C1 segment of cervical spinal cord (tissue), 14 donors: ENCODE data around the gene SPATA2.
A peak's percentile ranks its signal among the peaks of the same experiment; 100 is the strongest.
"Not testable (repeated sequence)": the region's sequence is repeated elsewhere in the genome, so short reads cannot be mapped to it uniquely, and the experiment has no call there.

Source experiments
- DNase-seq, 14 donors: peaks; one replicate each; lab custom pipeline; 2025; lab: John Stamatoyannopoulos, UW

The SPATA2 gene

GRCh38 chr20:49906101-49906604 is 9.2 kb downstream of the SPATA2 start:
- no peak for DNase-seq

GRCh38 chr20:49905415-49906091 is 9.8 kb downstream of the SPATA2 start:
- DNase-seq = no peak

GRCh38 chr20:49904440-49905214 is 10.7 kb downstream of the SPATA2 start:
- DNase-seq = no peak

- peak in 1 of 14 donors; percentile 78 for DNase-seq
Measured at GRCh38 chr20:49901588-49901987, 13.7 kb downstream of the SPATA2 start.

- DNase-seq = no peak
Measured at GRCh38 chr20:49899541-49900383, 15.6 kb downstream of the SPATA2 start.

- no peak for DNase-seq
Measured at GRCh38 chr20:49896204-49896603, 19.1 kb downstream of the SPATA2 start.

- DNase-seq = not testable (repeated sequence)
Measured at GRCh38 chr20:49895474-49896093, 19.7 kb downstream of the SPATA2 start.

- DNase-seq = no peak
Measured at GRCh38 chr20:49894073-49894470, 21.3 kb downstream of the SPATA2 start.

- no peak for DNase-seq
Measured at GRCh38 chr20:49893242-49894072, 21.9 kb downstream of the SPATA2 start.

- no peak for DNase-seq
Measured at GRCh38 chr20:49892817-49893216, 22.5 kb downstream of the SPATA2 start.

- peak in 4 of 14 donors; percentile 12 to 41 (median 33) for DNase-seq
Measured at GRCh38 chr20:49892260-49892659, 23.1 kb downstream of the SPATA2 start.

- DNase-seq = no peak
Measured at GRCh38 chr20:49891476-49892110, 23.7 kb downstream of the SPATA2 start.

GRCh38 chr20:49890471-49891361 is 24.6 kb downstream of the SPATA2 start:
- peak in 5 of 14 donors; percentile 16 to 51 (median 36) for DNase-seq

GRCh38 chr20:49889935-49890333 is 25.4 kb downstream of the SPATA2 start:
- DNase-seq = no peak

- no peak for DNase-seq
Measured at GRCh38 chr20:49889001-49889934, 26.1 kb downstream of the SPATA2 start.

- peak in 13 of 14 donors; percentile 22 to 90 (median 76) for DNase-seq
Measured at GRCh38 chr20:49888212-49889000, 26.9 kb downstream of the SPATA2 start.
